GM19395 (cell line): ENCODE results near the gene FBXO40.
"Not testable (repeated sequence)": the region's sequence is repeated elsewhere in the genome, so short reads cannot be mapped to it uniquely, and the experiment has no call there.

Experiments
- ATAC-seq: cut with Tn5 transposase; IDR thresholded peaks from one replicate; pipeline ENCODE4 v1.9.1; 2021; ENCODE audit warnings: mild to moderate bottlenecking, moderate library complexity; ENCODE audit not compliant: unreplicated experiment

Gene FBXO40, protein sequence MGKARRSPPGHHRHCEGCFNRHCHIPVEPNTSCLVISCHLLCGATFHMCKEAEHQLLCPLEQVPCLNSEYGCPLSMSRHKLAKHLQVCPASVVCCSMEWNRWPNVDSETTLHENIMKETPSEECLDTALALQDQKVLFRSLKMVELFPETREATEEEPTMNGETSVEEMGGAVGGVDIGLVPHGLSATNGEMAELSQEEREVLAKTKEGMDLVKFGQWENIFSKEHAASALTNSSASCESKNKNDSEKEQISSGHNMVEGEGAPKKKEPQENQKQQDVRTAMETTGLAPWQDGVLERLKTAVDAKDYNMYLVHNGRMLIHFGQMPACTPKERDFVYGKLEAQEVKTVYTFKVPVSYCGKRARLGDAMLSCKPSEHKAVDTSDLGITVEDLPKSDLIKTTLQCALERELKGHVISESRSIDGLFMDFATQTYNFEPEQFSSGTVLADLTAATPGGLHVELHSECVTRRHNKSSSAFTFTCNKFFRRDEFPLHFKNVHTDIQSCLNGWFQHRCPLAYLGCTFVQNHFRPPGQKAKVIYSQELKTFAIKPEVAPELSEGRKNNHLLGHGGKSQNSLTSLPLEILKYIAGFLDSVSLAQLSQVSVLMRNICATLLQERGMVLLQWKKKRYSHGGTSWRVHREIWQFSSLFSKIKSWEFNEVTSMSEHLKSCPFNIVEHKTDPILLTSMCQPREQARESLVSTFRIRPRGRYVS

DNA sequence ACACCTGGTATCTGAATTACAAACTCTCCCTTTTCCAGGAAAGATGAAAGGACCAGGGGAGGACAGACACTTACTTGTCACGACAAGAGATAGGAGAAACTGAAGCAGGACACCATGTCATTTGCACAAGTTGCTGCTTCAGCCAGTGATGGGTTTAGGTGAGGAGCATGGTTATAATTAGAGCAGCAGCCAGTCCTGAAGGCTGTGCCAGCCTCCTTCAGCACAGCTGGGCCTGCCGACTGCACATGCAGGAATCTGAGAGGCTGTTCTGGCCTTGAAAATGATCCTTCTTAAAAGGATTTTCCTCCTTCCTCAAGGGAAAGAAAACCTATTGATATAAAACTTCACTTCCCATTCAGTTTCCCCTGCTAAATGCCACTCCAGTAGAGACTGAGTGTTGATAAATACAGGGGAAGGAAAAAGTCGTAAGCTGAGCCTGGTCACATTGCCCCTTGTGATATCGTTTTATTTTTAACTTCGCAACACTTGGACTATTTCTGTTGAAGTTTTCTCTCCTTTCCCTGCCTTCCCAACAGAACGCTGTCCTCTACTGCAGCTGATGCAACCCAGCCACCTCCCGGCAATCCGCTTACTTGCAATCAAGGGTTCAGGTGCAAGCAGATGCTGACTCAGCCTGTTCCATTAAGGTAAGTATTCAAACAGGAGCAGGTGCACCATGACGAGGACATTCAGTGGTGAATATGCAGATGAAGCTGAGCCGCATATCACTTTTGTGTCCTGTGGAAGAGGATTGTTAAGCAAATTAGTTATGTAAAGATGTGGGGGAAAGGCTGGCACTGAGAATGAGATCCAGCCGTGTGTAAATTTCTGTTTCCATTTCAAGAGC lies at the start of gene FBXO40:
Gene FBXO40, plus strand, starts transcription at position 524 of the 847 bp plus-strand sequence. CDS start 27,197 bp downstream, outside the sequence.
- ATAC-seq: peak; percentile 74

DNA sequence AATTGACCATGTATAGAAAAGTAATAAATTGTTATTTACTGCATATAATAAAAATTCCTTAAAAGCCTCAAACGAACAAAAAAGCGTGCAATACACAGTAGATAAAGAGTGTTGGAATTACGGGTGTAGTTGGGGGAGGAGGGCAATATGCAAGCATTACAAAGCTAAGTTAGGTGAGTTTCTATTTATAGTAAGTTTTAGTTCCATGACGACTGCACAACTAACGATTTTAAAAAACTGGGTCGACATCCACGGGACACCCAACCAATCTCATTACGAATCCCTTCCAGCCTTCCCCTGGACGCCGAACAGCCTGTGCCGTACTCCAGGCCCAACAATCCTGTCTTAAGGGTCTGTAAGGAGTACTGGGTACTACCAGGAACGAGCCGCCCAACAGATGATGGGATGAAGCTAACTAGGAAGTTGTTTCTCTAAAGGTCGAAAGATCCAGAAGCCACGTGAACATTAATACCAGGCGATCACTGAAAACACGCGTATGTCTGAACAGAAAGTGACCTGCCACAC lies 48.1 kb upstream of the FBXO40 start:
- no peak for ATAC-seq

DNA sequence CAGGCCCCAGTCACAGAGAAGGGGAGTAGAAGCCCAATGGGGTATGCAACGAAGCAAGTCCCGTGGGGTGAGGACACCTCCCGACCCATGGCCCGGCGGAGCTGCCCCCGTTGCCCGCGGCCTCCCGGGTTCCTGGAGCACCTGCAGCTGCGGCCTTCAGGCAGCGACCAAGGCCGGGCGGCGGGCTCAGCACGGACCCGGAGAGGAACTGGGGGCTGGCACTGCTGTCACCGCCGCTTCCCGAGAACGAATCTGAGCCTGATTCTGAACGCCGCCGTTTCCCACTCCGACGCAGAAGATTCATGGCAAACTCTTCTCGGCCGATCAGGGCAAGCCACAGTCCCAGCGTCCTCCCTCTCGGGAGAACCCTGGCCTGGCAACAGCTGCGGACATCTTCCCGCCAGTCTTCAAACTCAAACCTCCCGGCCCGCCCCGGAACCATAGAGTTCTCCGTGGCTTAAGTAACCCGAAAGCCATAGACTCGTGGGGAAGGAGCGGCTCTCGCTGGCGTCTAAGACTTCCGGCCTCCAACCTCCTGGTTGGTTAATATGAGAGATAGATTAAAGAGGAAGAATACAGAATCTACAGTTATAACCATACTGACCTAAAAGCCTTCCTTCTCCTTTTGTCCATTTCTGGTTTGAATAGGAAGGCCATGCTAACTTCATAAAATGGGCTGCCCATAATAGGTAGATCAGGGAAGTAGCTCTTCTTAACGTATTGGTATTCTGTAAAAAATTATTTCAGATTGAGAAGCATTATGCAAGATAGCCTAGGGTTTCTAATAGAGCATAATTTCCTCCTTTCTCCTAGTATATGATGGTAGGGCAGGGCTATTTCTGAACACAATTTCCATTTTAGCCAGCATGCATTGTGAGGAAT lies 47.4 kb upstream of the FBXO40 start, which contains the start of gene POLQ:
Gene POLQ, minus strand, starts transcription at position 415 of the 882 bp plus-strand sequence. Its CDS starts 111 bp downstream, at position 304.
- ATAC-seq: peak; percentile 78

DNA sequence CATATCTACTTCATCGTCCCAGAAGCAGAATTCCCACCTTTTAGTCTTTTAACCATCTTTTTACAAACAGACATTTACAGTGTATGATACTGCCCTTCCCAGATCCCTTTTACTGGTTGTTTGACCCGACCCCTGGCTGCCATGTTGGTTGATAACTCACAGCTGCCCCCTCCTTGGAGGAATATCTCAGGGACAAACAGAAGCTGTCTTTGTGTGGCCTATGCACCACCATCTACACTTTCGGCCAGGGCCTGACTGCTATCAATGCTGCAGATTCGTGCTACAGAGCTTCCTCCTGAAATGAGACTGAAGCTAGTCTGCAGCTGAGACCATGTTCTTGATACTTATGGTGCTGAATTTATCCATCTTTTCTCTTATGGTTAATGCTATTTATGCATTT lies 40.8 kb upstream of the FBXO40 start:
- ATAC-seq: no peak

DNA sequence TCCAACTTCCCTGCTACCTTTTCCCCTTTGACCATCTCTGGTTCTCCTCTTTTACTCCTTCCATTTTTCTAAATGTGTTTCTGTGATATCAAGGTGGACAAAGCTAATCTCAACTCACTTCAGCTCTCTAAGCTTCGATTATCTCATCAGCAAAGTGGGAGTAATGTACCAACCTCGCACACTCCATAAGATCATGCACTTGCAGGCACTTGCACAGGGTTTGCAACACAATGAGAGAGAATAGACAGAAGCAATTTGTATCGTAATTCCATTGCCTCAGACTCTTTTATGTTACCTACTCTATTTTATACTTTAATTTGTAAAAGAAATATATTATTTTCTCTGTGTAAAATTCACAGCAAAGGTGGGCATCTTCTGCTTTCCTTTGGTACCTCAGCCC lies 40.4 kb upstream of the FBXO40 start:
- no peak for ATAC-seq

DNA sequence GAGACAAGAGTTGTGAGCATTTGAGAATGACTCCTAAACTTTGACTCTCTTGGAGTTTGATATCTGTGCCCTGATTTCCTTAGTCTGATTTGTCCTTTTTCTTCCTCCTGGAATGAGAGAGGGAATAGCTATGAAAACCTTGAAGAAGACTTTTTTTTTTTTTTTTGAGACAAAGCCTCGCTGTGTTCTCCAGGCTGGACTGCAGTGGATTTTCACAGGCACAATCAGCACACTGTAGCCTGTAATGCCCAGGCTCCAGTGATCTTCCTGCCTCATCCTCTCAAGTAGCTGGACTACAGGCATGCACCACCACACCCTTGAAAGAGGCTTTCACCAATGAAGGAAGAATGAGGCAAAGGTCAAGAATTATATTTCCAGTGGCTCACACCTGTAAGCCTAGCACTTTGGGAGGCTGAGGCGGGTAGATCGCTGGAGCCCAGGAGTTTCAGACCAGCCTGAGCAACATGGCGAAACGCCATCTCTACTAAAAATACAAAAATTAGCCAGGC lies 35.7 kb upstream of the FBXO40 start:
- ATAC-seq: no peak

DNA sequence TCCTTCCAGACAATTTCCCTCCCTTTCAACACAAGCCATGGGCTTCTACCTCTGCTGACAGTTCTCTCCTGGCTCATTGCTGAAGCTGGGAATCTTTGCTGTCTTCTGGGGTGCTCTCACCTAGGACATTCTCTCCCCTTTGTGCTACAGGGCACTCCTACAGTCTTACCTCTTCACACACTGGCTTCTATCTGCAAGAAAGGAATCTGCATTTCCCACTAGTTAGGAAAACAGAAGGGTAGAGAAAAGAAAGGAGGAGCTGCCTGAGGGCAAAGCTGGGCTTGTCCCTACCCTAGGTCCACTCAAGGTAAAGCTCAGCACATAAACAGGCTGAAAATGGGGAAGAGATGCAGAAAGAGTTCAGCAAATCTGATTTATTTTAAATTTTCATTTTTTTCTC lies 31.0 kb upstream of the FBXO40 start:
- no peak for ATAC-seq

DNA sequence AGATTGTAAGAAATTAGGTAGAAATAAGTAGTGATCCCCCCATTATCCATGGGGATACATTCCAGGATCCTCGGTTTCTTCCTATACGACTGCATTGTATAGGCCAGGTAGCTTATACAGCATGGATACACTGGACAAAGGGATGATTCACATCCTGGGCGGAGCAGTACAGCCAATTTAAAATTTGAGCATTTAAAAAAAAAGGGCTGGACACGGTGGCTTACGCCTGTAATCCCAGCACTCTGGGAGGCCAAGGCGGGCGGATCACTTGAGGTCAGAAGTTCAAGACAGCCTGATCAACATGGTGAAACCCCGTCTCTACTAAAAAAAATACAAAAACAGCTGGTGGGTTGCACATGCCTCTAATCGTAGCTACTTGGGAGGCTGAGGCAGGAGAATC lies 26.4 kb upstream of the FBXO40 start:
- ATAC-seq: no peak

DNA sequence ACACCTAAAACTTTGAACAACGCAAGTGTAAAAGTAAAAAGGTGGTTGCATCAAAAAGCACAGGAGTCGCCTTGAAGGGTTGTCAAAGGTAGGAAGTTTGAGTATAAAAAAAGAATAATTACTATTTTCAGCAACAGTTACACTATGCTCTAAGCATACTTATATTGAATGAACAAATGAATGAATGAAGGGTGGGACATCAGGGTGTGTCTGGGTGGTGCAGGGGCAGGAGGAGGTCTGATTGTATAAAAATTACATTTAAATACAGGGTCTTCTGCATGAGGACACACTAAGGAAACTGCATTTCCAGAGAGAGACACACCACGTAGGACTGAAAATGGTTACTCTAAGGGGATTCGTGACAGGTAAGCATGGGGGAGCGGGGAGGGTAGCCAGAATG lies 25.5 kb upstream of the FBXO40 start, which contains the start of gene ARGFX:
Gene ARGFX, plus strand, starts transcription at position 301 of the 400 bp plus-strand sequence. CDS start 2,765 bp downstream, outside the sequence.
- ATAC-seq: no peak

DNA sequence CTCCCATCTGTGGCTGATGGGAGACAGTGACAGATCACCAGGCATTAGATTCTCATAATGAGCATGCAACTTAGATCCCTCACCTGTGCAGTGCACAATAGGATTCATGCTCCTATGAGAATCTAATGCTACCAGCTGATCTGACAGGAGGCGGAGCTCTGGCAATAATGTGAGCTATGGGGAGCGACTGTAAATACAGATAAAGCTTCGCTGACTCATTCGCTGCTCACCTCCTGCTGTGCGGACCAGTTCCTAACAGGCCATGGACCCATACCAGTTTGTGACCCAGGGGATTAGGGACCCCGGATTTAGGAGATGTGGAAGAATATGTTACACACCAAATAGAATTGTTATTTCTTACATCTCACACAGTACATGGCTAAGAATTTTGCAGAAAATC lies 18.7 kb upstream of the FBXO40 start:
- no peak for ATAC-seq

DNA sequence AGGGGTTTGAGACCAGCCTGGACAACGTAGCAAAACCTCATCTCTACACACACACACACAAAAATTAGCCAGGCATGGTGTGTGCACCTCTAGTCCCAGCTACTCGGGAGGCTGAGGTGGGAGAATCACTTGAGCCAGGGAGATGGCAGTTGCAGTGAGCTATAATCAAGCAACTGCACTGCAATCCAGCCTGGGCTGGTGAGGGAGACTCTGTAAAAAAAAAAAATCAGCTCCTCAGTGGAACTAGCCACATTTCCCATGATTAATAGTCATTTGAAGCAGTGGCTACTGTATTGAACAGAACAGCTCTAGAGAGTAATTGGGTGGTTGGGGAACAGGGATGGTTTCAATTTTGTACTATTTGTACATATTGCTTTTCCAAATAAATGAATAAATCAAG lies 11.5 kb upstream of the FBXO40 start:
- ATAC-seq: no peak

DNA sequence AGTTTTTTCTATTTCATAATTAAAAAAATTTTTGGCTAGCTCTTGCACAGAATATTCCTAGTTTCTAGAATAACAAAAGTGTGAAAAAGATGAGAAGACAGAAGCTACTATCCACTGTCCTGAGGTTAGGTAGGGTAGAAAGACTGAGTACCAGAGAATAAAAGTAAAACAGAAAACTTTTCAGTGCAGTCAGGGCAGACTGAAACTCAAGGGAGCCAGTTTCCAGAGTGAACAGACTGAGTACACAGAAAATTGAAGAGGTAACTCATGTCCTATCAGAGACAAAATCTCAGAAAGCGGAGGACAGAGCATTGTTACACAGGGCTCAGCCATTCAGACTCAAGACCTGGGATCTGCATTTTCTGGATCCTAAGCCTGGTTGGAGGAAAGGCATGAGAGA lies 8.8 kb upstream of the FBXO40 start:
- no peak for ATAC-seq

DNA sequence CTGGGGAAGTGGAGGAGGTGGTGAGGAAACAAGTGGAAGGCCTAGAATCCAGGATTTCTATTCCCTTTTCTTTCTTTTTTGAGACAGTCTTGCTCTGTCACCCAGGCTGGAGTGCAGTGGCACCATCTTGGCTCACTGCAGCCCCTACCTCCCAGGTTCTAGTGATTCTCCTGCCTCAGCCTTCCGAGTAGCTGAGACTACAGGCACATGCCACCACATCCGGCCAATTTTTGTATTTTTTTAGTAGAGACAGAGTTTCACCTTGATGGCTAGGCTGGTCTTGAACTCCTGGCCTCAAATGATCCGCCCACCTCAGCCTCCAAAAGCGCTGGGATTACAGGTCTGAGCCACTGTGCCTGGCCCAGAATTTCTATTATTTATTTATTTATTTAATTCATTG lies 627 bp downstream of the FBXO40 start:
- not testable (repeated sequence) for ATAC-seq

DNA sequence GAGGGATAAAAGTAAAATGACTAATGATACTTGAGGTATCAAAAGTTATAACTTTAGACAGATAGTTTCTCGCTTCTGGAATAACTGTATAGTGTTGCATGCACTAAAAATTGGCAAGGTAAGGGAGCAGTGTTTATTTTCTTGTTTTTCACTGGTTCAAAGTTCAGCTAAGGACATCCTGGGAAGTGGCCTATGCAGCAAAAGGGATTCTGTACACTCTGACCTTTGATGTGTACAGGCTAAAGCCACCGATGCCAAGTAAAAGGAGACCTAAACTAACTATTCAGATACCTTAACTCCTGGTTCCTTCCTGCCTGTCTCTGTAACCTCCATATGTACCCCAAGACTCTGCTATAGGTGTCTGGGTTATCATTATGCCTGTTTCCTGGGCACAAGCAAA lies 1.7 kb downstream of the FBXO40 start:
- no peak for ATAC-seq

DNA sequence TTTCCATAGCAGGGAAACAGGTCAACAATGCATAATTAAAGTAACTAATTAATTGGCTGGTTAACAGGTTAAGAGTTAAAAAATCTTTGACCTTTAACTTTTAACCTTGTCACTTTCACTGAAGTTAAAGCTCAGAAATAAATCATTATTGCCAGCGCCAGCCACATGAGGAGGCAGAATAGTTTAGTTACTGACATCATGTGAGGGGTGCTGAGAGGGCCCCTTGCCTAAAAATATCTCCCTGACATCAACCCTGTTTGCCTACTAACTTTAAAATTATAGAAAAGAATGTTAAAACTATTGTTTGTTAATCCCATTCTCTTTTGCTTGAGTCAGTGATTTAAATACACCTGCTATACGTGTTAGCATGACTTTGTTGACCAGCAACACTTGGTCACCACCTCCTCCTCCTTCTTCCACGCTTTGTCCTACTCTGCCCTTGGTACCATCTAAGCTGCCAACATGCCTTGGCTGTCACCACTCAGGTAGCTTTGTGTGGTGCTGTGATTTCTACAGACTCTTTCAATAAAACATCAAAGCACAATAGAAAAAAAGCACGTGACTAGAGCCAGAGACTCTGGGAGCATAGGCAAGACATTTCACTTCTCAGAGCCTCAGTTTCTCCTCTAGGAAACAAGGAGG lies 2.7 kb downstream of the FBXO40 start:
- no peak for ATAC-seq

DNA sequence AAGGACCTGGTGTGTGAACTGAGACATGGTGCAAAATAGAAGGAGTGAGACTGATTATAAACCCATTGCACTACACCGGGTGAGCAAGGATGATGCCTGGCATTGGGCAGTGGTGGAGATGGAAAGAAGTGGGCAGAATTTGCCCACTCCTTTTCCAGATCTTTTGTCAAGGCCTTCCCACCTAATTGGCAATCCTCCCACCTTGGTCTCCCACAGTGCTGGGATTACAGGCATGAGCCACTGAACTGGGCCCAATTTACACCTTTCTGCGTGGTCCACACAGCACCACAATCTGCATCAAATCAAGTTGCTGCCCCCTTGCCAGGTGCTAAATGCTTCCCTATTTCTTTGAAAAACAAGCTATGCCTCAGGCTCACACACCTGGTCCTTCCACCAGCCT lies 5.4 kb downstream of the FBXO40 start:
- ATAC-seq: no peak

DNA sequence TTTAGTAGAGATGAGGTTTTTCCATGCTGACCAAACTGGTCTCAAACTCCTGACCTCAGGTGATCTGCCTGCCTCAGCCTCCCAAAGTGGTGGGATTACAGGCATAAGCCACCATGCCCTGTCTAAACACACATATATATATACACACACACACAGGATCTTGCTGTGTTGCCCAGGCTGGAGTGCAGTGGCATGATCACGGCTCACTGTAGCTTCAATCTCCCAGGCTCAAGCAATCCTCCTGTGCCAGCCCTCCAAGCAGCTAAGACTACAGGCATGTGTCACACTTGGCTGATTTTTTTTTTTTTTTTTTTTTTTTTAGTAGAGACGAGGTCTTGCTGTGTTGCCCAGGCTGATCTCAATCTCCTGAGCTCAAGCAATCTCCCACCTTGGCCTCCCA lies 6.7 kb downstream of the FBXO40 start:
- ATAC-seq: not testable (repeated sequence)

DNA sequence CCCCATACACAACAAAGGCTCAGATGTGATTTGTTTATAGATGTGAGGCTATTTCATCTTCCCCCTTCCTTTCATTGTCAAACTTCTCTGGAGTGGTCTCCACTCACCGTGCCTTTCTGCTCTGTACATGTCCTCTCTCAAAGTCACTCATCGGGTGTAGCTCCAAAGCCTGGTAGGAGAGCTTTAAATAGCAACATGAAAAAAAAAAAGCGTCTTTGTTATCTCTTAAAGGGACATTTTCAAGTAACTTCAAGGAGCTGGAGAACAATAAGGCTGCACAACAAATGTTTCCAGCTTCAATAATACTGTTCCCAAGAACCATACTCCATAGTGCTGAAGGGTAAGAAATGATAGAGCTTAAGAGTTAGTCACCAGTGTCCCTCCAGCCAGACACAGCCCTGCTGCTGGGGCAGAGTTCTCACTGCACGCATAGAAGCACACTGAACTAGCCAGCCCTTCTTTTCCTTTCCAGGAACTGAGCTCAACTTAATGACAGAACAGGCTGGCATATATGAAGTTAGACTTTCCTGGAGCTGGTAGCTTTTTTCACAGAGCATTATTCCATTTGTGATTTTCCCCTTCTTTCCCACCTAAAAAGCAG lies 8.1 kb downstream of the FBXO40 start:
- ATAC-seq: no peak

DNA sequence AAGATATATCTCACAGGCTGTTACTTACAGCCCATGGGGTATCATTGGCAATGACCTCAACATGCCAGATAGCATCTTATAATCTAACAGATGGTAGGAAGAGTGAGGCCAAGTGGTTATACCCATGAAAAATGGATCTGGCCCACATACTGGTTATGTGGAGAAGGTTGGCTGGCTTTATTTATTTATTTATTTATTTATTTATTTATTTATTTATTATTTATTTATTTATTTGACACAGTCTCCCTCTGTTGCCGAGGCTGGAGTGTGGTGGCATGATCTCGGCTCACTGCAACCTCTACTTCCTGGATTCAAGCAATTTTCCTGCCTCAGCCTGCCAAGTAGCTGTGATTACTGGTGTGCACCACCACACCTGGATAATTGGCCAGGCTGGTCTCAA lies 11.6 kb downstream of the FBXO40 start:
- no peak for ATAC-seq
